HG02763 (cell line): ENCODE data around the gene UBFD1.
"Not testable (repeated sequence)": the region's sequence is repeated elsewhere in the genome, so short reads cannot be mapped to it uniquely, and the experiment has no call there.

Source experiments
- ATAC-seq: cut with Tn5 transposase; IDR thresholded peaks from one replicate; pipeline ENCODE4 v1.9.1; 2021; ENCODE audit warnings: mild to moderate bottlenecking, moderate library complexity; ENCODE audit not compliant: unreplicated experiment

The UBFD1 gene

GRCh38 chr16:23524886-23525285 lies 32.6 kb upstream of the UBFD1 start:
- no peak for ATAC-seq

- no peak for ATAC-seq
Measured at GRCh38 chr16:23527961-23528643, 29.4 kb upstream of the UBFD1 start.

DNA sequence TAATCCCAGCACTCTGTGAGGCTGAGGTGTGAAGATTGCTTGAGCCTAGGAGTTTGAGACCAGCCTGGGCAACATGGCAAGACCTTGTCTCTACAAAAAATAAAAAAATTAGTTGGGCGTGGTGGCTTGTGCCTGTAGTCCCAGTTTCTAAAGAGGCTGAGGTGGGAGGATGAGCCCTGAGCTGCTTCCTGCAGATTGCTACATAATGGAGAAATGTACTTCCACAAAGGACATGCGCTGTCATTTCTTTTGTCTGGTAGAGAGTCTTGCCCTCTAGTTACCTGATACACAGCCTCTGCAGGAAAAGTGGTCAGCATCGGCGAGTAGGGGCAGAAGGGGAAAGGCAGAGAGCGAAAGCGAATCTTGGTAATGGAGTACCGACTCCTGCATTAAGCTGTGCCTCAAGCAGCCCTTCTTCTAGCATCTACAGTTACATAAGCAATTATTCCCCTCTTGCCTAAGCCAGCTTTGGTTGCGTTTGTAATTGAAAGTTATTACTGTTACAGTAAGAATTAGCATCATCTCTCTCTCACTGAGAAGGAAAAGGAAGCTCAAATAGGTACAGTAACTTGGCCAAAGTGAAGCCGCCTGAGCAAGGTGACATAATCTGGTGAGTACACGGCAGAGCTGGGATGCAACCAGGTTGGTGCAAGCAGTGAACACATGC lies 28.8 kb upstream of the UBFD1 start:
- no peak for ATAC-seq

GRCh38 chr16:23530062-23530461 lies 27.5 kb upstream of the UBFD1 start:
- no peak for ATAC-seq

DNA sequence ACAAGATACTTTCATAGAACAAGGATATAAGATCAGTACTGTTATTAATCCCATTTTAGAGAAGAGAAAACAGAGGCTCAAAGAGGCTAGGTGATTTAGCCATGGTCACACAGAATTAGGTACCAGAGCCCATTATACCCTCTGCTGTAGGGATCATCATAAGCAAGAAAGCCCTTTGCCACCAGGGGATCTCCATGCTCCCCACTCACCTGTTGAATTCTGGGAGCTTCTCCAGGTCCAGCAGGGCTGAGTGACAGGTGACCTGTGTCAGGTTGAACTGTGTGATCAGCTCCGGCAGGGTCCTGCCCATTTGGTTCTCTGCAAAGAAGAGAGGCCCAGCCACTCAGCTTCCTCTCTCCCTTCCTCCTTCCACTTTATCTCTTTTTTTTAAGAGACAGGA lies 25.1 kb upstream of the UBFD1 start:
- no peak for ATAC-seq

- no peak for ATAC-seq
Measured at GRCh38 chr16:23534868-23535860, 22.4 kb upstream of the UBFD1 start.

DNA sequence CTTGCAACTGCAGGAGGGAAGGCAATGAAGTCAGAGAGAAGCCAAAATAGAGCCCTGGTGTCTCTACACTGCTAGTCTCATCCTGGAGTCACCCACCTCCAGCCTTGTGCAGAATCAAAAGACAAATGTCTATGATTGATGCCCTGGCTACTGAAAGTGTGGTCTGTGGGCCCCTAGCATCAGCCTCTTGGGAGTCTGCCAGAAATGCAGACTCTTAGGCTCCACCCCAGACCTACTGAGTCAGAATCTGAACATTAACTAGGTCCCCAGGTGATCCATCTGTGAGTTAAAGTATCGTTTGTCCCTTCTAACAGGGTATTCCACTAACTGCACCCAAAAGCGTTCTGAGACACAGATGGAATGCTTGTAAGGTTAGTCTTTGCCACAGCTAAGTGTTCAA lies 21.6 kb upstream of the UBFD1 start:
- no peak for ATAC-seq

GRCh38 chr16:23537390-23537789 lies 20.1 kb upstream of the UBFD1 start:
- no peak for ATAC-seq

- no peak for ATAC-seq
Measured at GRCh38 chr16:23538919-23539278, 18.6 kb upstream of the UBFD1 start.

GRCh38 chr16:23539984-23540816 lies 17.3 kb upstream of the UBFD1 start:
- no peak for ATAC-seq

GRCh38 chr16:23540817-23541178 lies 16.7 kb upstream of the UBFD1 start:
- not testable (repeated sequence) for ATAC-seq

DNA sequence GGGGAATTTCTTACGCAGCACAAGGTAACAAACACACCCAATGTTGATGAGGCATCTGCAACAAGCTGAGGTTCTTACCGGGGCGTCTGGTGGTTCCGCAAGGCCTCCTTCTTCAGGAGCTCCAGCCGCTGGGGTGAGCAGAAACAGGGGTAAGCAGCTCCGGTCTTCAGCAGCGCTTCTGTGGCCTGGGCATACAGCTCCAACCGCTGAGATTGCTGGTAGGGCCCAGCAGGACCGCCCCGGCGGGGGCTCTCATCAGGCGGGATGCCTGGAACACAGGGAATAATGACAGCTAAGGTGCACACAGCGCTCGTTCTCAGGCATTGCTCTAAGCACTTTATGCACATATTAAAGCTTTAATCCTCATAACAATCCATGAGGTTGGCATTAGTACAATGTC lies 13.1 kb upstream of the UBFD1 start:
- no peak for ATAC-seq

DNA sequence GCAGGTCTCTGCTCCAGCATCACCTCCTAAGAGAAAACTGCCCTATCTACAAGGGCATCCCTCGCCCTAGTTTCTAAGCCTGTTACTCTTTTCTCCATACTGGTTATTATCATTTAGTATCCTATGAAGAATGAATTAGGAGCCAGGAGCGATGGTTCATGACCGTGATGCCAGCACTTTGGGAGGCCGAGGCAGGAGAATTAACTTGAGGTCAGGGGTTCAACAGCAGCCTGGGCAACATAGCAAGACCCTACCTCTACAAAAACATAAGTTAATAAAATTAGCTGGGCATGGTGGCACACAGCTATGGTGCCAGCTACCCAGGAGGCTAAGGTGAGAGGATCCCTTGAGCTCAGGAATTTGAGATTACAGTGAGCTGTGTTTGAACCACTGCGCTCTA lies 7.6 kb upstream of the UBFD1 start:
- ATAC-seq = no peak

- ATAC-seq = no peak
Measured at GRCh38 chr16:23552161-23552560, 5.4 kb upstream of the UBFD1 start.

- ATAC-seq = no peak
Measured at GRCh38 chr16:23554536-23554935, 3.0 kb upstream of the UBFD1 start.

DNA sequence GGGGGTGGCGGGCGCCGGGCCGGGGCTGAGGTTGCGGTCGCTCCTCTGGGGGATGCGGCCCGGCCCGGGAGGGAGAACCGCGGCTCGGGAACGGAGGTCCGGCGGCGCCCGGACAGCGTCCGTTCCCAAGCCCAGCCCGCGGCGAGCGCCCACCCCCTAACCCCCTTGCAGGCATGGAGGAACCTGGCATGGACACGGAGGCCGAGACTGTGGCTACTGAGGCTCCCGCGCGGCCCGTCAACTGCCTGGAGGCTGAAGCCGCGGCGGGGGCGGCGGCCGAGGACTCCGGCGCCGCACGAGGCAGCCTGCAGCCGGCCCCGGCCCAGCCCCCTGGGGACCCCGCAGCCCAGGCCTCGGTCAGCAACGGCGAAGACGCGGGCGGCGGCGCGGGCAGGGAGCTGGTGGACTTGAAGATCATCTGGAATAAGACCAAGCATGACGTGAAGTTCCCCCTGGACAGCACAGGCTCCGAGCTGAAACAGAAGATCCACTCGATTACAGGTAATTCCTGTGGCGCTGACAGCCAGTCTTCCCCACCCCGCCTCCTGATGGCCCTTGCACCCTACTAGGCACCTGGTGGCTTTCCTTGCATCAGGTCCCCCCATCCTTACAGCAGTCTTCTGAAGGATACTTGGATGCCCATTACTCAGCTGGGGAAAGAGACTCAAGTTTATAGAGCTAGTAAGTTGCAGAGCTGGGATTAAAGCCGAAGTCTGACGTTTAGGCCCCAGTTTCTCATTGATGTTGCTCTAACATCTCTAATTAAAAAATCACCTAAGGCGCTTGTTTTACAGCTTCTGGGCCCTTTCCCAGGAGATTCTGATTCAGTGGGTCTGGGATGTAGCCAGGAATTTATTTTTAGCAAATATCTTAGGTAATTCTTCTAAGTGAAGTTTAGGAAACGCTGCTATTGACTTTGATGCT lies 514 bp downstream of the UBFD1 start:
- ATAC-seq = peak; percentile 10

GRCh38 chr16:23561586-23561985 lies 4.1 kb downstream of the UBFD1 start:
- ATAC-seq = no peak

GRCh38 chr16:23562505-23562904 lies 5.0 kb downstream of the UBFD1 start:
- no peak for ATAC-seq

DNA sequence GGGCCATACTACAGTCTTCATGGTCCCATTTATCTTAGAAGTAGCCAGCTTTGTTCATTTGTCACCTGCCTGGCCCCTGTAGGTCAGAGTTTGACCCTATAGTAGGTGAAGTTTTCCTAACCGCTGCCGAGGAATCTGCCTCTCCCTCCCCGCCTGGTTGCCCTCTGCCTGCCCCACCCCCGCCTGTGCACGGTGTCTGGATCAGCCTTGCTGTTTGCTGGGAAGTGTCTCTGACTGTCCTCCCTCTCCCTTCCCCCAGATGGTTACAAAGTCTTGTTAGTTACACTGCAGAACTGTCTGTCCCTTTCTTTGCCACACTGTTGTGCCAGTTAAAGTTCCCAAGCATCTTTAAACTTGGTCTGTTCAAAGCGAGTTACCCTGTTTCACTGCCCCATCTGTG lies 5.7 kb downstream of the UBFD1 start:
- ATAC-seq = no peak
